DOHH2 (cell line): ENCODE data around the gene DOCK6.

ENCODE experiments used
- EZH2phosphoT487 ChIP-seq: fragments of 200-600 bp; sonication (generic); IDR thresholded peaks from 2 replicates; pipeline ENCODE4 v1.6.1; 2017; ENCODE audit warnings: borderline replicate concordance, mild to moderate bottlenecking, antibody characterized with exemption, low read length, moderate library complexity, mixed read lengths
- TF ChIP-seq, protein P1 (sequence below): fragments of 200-600 bp; sonication (generic); IDR thresholded peaks from one replicate; pipeline ENCODE4 v1.5.1; 2014; ENCODE audit warnings: antibody characterized with exemption, mild to moderate bottlenecking, low read depth, low read length; ENCODE audit not compliant: poor library complexity, severe bottlenecking

DNA sequence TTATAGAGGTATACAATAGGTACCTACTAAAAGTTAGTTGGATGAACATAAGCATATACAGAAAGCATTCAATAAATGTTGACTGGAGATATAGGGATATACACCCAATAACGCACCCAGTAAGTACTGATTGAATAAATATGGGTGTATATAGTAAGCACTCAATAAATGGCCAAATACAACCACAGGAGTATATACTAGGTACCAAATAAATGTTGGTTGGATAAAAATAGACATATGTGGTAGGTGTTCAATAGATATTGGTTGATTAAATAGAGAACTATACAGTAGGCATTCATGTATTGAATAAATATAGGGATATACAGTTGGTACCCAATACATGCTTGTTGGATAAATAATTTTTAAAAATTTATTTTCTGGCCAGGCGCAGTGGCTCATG is 13.5 kb downstream of the DOCK6 start:
- TF ChIP-seq, protein P1, sequence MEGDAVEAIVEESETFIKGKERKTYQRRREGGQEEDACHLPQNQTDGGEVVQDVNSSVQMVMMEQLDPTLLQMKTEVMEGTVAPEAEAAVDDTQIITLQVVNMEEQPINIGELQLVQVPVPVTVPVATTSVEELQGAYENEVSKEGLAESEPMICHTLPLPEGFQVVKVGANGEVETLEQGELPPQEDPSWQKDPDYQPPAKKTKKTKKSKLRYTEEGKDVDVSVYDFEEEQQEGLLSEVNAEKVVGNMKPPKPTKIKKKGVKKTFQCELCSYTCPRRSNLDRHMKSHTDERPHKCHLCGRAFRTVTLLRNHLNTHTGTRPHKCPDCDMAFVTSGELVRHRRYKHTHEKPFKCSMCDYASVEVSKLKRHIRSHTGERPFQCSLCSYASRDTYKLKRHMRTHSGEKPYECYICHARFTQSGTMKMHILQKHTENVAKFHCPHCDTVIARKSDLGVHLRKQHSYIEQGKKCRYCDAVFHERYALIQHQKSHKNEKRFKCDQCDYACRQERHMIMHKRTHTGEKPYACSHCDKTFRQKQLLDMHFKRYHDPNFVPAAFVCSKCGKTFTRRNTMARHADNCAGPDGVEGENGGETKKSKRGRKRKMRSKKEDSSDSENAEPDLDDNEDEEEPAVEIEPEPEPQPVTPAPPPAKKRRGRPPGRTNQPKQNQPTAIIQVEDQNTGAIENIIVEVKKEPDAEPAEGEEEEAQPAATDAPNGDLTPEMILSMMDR, result no peak
- TF ChIP-seq EZH2phosphoT487, result no peak
